ENCODE measurements around the gene PRKN.

DNA sequence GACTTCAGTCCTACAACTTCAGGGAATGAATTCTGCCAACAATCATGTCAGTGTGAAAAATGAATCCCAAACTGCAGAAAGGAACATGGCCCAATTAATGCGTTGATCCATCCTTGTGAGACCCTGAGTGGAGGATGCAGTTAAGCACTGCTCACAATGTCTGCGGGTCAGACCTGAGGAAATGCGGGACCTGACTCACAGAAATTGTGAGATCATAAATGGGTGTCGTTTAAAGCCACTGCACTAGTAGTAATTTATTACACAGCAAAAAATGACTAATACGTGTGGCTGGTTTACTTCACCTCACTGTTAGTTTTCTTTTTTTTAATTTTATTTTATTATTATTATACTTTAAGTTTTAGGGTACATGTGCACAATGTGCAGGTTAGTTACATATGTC is 505.0 kb downstream of the PRKN start:
- TF ChIP-seq, protein P1, sequence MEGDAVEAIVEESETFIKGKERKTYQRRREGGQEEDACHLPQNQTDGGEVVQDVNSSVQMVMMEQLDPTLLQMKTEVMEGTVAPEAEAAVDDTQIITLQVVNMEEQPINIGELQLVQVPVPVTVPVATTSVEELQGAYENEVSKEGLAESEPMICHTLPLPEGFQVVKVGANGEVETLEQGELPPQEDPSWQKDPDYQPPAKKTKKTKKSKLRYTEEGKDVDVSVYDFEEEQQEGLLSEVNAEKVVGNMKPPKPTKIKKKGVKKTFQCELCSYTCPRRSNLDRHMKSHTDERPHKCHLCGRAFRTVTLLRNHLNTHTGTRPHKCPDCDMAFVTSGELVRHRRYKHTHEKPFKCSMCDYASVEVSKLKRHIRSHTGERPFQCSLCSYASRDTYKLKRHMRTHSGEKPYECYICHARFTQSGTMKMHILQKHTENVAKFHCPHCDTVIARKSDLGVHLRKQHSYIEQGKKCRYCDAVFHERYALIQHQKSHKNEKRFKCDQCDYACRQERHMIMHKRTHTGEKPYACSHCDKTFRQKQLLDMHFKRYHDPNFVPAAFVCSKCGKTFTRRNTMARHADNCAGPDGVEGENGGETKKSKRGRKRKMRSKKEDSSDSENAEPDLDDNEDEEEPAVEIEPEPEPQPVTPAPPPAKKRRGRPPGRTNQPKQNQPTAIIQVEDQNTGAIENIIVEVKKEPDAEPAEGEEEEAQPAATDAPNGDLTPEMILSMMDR (IDR thresholded peaks at IDR 0.05): no peak
- no peak for TF ChIP-seq EP300 (IDR thresholded peaks at IDR 0.05)
- TF ChIP-seq POLR2A (IDR thresholded peaks at IDR 0.05): no peak
